ENCODE measurements around the gene IGLL5. TPM values are rescaled to one million over a fixed set of nuclear protein-coding genes. Genes with fewer than 3 reads are reported as not detected.

The IGLL5 gene
- total RNA-seq, 1 donor from 2014 or later = not detected

DNA sequence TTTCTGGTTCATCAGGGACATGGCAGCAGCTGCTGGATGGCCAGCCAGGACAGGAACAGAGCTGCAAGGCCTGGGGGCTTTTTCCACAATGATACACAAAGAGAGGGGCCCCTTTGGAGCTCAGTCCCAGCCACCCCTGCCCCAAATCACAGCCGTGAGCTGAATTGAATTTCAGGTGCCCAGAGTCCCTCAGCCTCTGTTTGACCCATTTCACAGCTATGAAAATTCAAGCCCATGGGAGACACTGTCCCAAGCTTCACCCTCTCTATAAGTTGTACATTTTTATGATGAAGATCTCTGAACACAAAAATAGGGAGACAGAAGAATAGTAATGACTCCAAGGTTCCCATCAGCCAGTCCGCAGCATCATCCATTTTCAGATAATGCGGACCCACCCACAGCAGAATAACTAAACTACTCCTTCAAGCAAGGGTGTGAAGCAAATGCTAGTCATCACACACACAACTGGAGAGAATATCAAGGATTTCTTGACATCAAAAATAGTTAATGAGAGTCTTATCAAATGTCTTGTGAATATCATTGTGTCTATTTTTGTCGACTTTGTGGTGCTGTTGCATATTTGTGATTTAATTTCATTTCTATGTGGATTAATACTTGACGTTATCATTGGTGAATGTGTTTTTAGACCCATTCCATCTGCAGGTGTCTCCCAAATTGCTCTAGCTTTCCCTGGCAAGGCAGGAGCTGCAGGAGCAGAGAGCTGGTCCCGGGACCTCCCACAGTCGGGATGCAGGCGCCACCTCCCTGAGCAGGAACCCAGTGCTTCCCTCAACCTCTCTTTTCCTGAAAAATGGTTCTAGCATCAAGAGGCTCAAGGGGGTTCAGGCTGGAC is 24.7 kb downstream of the IGLL5 start:
- peaks cover 5% of the 10 kb centered on the region for H3K9me3 Mint-ChIP-seq (ENCODE audit: unreplicated experiment)
- no peaks in the 10 kb centered on the region for H3K79me2 ChIP-seq (ENCODE audit: insufficient read depth, low read length)
- no peak overlapping the region for H3K9ac ChIP-seq (ENCODE audit: low read length)
- H3K4me3 Mint-ChIP-seq (ENCODE audit: unreplicated experiment) = no peak overlapping the region
- no peak overlapping the region for H3K4me3 ChIP-seq (ENCODE audit: insufficient read depth, low read depth, low read length)
- no peaks in the 10 kb centered on the region for H3K9me3 ChIP-seq (ENCODE audit: insufficient read depth, low read depth, low read length)
- no peaks in the 10 kb centered on the region for H3K27me3 ChIP-seq (ENCODE audit: insufficient read depth, low read length)
- no peak overlapping the region for H3K27ac ChIP-seq (ENCODE audit: low read depth, low read length)
- H3K36me3 Mint-ChIP-seq (ENCODE audit: low read depth, unreplicated experiment) = no peaks in the 10 kb centered on the region
- no peak overlapping the region for H3K27ac Mint-ChIP-seq (ENCODE audit: unreplicated experiment)
- TF ChIP-seq, protein P1, sequence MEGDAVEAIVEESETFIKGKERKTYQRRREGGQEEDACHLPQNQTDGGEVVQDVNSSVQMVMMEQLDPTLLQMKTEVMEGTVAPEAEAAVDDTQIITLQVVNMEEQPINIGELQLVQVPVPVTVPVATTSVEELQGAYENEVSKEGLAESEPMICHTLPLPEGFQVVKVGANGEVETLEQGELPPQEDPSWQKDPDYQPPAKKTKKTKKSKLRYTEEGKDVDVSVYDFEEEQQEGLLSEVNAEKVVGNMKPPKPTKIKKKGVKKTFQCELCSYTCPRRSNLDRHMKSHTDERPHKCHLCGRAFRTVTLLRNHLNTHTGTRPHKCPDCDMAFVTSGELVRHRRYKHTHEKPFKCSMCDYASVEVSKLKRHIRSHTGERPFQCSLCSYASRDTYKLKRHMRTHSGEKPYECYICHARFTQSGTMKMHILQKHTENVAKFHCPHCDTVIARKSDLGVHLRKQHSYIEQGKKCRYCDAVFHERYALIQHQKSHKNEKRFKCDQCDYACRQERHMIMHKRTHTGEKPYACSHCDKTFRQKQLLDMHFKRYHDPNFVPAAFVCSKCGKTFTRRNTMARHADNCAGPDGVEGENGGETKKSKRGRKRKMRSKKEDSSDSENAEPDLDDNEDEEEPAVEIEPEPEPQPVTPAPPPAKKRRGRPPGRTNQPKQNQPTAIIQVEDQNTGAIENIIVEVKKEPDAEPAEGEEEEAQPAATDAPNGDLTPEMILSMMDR (IDR thresholded peaks at IDR 0.05; ENCODE audit: insufficient read depth, low read depth, low read length) = no peak
- TF ChIP-seq EZH2 (IDR thresholded peaks at IDR 0.05; ENCODE audit: insufficient read depth, low read length) = no peak
- no peak for FAIRE-seq
- no peak overlapping the region for H2AFZ ChIP-seq (ENCODE audit: low read depth, low read length)
- no peak overlapping the region for H3K4me2 ChIP-seq (ENCODE audit: low read length)
- H4K20me1 ChIP-seq (ENCODE audit: insufficient read depth, low read length) = no peaks in the 10 kb centered on the region
- peaks cover 75% of the 10 kb centered on the region for H3K27me3 Mint-ChIP-seq (ENCODE audit: low read depth, unreplicated experiment)
- no peaks in the 10 kb centered on the region for H3K4me1 Mint-ChIP-seq (ENCODE audit: low read depth, unreplicated experiment)
- no peaks in the 10 kb centered on the region for H3K4me1 ChIP-seq (ENCODE audit: insufficient read depth, low read length)
- no peak for DNase-seq (ENCODE audit: low read depth)
- no peaks in the 10 kb centered on the region for H3K36me3 ChIP-seq (ENCODE audit: insufficient read depth, low read length)

DNA sequence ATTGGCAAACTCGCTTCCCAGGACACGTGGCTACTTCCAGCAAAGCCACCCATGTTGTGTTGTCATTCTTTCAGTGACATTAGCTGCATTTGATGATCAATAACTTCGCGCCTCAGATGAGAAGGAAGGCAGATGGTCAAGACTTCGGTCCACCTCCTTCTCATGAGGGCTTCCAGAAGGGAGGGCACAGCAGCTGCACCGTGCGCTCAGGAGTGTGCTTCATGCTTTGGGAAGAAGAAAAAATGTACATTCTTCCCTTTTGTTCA is 25.3 kb downstream of the IGLL5 start:
- no peak for TF ChIP-seq EZH2 (IDR thresholded peaks at IDR 0.05; ENCODE audit: insufficient read depth, low read length)
- TF ChIP-seq, protein P1 (IDR thresholded peaks at IDR 0.05; ENCODE audit: insufficient read depth, low read depth, low read length) = no peak
- no peak overlapping the region for H2AFZ ChIP-seq (ENCODE audit: low read depth, low read length)
- H3K27ac Mint-ChIP-seq (ENCODE audit: unreplicated experiment) = no peak overlapping the region
- no peak overlapping the region for H3K4me3 ChIP-seq (ENCODE audit: insufficient read depth, low read depth, low read length)
- peaks cover 5% of the 10 kb centered on the region for H3K9me3 Mint-ChIP-seq (ENCODE audit: unreplicated experiment)
- H3K36me3 ChIP-seq (ENCODE audit: insufficient read depth, low read length) = no peaks in the 10 kb centered on the region
- DNase-seq (ENCODE audit: low read depth) (no peak), FAIRE-seq (no peak)
- no peak overlapping the region for H3K9ac ChIP-seq (ENCODE audit: low read length)
- H3K27ac ChIP-seq (ENCODE audit: low read depth, low read length) = no peak overlapping the region
- H3K9me3 ChIP-seq (ENCODE audit: insufficient read depth, low read depth, low read length) = no peaks in the 10 kb centered on the region
- no peak overlapping the region for H3K4me3 Mint-ChIP-seq (ENCODE audit: unreplicated experiment)
- H3K27me3 Mint-ChIP-seq (ENCODE audit: low read depth, unreplicated experiment) = peaks cover 69% of the 10 kb centered on the region
- H4K20me1 ChIP-seq (ENCODE audit: insufficient read depth, low read length) = no peaks in the 10 kb centered on the region
- H3K79me2 ChIP-seq (ENCODE audit: insufficient read depth, low read length) = no peaks in the 10 kb centered on the region
- no peaks in the 10 kb centered on the region for H3K36me3 Mint-ChIP-seq (ENCODE audit: low read depth, unreplicated experiment)
- H3K27me3 ChIP-seq (ENCODE audit: insufficient read depth, low read length) = no peaks in the 10 kb centered on the region
- no peaks in the 10 kb centered on the region for H3K4me1 Mint-ChIP-seq (ENCODE audit: low read depth, unreplicated experiment)
- H3K4me2 ChIP-seq (ENCODE audit: low read length) = no peak overlapping the region
- H3K4me1 ChIP-seq (ENCODE audit: insufficient read depth, low read length) = no peaks in the 10 kb centered on the region

DNA sequence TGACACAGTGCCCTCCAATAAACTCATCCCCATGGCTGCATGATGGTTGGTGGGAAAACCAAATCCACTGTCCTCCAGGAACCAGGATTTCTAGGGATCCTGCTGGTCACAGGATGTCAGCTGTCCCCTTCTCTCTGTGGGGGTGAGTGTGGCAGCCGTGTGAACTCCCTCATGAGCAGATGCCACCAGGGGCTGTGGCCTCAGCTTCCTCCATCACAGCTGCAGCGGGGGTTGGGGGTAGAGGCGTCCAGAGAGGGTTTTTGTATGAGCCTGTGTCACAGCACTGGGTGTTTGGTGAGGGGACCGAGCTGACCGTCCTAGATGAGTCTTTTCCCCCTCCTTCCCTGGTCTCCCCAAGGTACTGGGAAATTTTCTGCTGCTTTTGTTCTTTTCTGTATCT is 26.4 kb downstream of the IGLL5 start:
- no peak overlapping the region for H3K27ac ChIP-seq (ENCODE audit: low read depth, low read length)
- FAIRE-seq (no peak), DNase-seq (ENCODE audit: low read depth) (no peak)
- TF ChIP-seq, protein P1 (IDR thresholded peaks at IDR 0.05; ENCODE audit: insufficient read depth, low read depth, low read length) = no peak
- TF ChIP-seq EZH2 (IDR thresholded peaks at IDR 0.05; ENCODE audit: insufficient read depth, low read length) = no peak
- H3K36me3 Mint-ChIP-seq (ENCODE audit: low read depth, unreplicated experiment) = no peaks in the 10 kb centered on the region
- H3K27ac Mint-ChIP-seq (ENCODE audit: unreplicated experiment) = no peak overlapping the region
- H3K4me1 Mint-ChIP-seq (ENCODE audit: low read depth, unreplicated experiment) = no peaks in the 10 kb centered on the region
- H3K9me3 ChIP-seq (ENCODE audit: insufficient read depth, low read depth, low read length) = no peaks in the 10 kb centered on the region
- no peak overlapping the region for H3K4me2 ChIP-seq (ENCODE audit: low read length)
- no peak overlapping the region for H3K4me3 Mint-ChIP-seq (ENCODE audit: unreplicated experiment)
- H3K27me3 Mint-ChIP-seq (ENCODE audit: low read depth, unreplicated experiment) = peaks cover 69% of the 10 kb centered on the region
- no peaks in the 10 kb centered on the region for H3K79me2 ChIP-seq (ENCODE audit: insufficient read depth, low read length)
- peaks cover 3% of the 10 kb centered on the region for H3K9me3 Mint-ChIP-seq (ENCODE audit: unreplicated experiment)
- H3K4me3 ChIP-seq (ENCODE audit: insufficient read depth, low read depth, low read length) = no peak overlapping the region
- H4K20me1 ChIP-seq (ENCODE audit: insufficient read depth, low read length) = no peaks in the 10 kb centered on the region
- H3K27me3 ChIP-seq (ENCODE audit: insufficient read depth, low read length) = no peaks in the 10 kb centered on the region
- no peak overlapping the region for H3K9ac ChIP-seq (ENCODE audit: low read length)
- no peaks in the 10 kb centered on the region for H3K36me3 ChIP-seq (ENCODE audit: insufficient read depth, low read length)
- no peak overlapping the region for H2AFZ ChIP-seq (ENCODE audit: low read depth, low read length)
- no peaks in the 10 kb centered on the region for H3K4me1 ChIP-seq (ENCODE audit: insufficient read depth, low read length)
